HepG2 (cell line): ENCODE measurements around the gene KIRREL3.

Experiments used
- CC2D1A ChIP-seq: sonication (generic); formaldehyde crosslinking; IDR thresholded peaks from 2 replicates; pipeline ENCODE4 v1.8.1; 2023; ENCODE audit warnings: mild to moderate bottlenecking, missing genetic modification reagents
- DPF2 ChIP-seq: sonication (generic); formaldehyde crosslinking; IDR thresholded peaks from 2 replicates; pipeline ENCODE4 v1.4.0; 2020; ENCODE audit warnings: mild to moderate bottlenecking, low read depth, missing genetic modification reagents, borderline replicate concordance
- FOXM1 ChIP-seq: sonication (generic); formaldehyde crosslinking; IDR thresholded peaks from 2 replicates; pipeline ENCODE4 v1.5.0; 2020; ENCODE audit warnings: missing genetic modification reagents
- GLI4 ChIP-seq: sonication (generic); formaldehyde crosslinking; IDR thresholded peaks from 2 replicates; pipeline ENCODE4 v1.5.1; 2020; ENCODE audit warnings: missing genetic modification reagents, mild to moderate bottlenecking, moderate library complexity, borderline replicate concordance
- HOXA5 ChIP-seq: sonication (generic); formaldehyde crosslinking; IDR thresholded peaks from 2 replicates; pipeline ENCODE4 v1.4.0; 2020; ENCODE audit warnings: missing genetic modification reagents
- MAFG ChIP-seq: sonication (generic); formaldehyde crosslinking; IDR thresholded peaks from 2 replicates; pipeline ENCODE4 v1.5.1; 2020; ENCODE audit warnings: mild to moderate bottlenecking, missing genetic modification reagents
- NFATC3 ChIP-seq: sonication (generic); formaldehyde crosslinking; IDR thresholded peaks from 2 replicates; pipeline ENCODE4 v1.5.1; 2020; ENCODE audit warnings: mild to moderate bottlenecking, missing genetic modification reagents
- NR1H2 ChIP-seq: sonication (generic); formaldehyde crosslinking; IDR thresholded peaks from 2 replicates; pipeline ENCODE4 v1.8.1; 2022; ENCODE audit warnings: low read depth, missing genetic modification reagents, borderline replicate concordance
- ZNF572 ChIP-seq: sonication (generic); formaldehyde crosslinking; IDR thresholded peaks from 2 replicates; pipeline ENCODE4 v1.5.1; 2020; ENCODE audit warnings: mild to moderate bottlenecking, missing genetic modification reagents
- ZSCAN31 ChIP-seq: sonication (generic); formaldehyde crosslinking; IDR thresholded peaks from 2 replicates; pipeline ENCODE4 v1.5.0; 2020; ENCODE audit warnings: low read depth, mild to moderate bottlenecking, missing genetic modification reagents
- TF ChIP-seq, protein P1 (sequence below): sonication (generic); formaldehyde crosslinking; IDR thresholded peaks from 2 replicates; pipeline ENCODE4 v1.8.1; 2023; ENCODE audit warnings: mild to moderate bottlenecking, missing genetic modification reagents, borderline replicate concordance
- TF ChIP-seq, protein P2 (sequence below): sonication (generic); formaldehyde crosslinking; IDR thresholded peaks from 2 replicates; pipeline ENCODE4 v1.4.0; 2020; ENCODE audit warnings: mild to moderate bottlenecking, missing genetic modification reagents
- TF ChIP-seq, protein P3 (sequence below), 2 experiments: sonication (generic) in 1 of 2; formaldehyde crosslinking in 1 of 2; IDR thresholded peaks; 2 replicates each; pipeline versions ENCODE4 v1.6.1 to v1.9.0; 2014 to 2022; ENCODE audit warnings: antibody characterized with exemption in 1 of 2, borderline replicate concordance in 1 of 2, inconsistent platforms in 1 of 2, low read depth in 1 of 2, missing genetic modification reagents in 1 of 2

DNA sequence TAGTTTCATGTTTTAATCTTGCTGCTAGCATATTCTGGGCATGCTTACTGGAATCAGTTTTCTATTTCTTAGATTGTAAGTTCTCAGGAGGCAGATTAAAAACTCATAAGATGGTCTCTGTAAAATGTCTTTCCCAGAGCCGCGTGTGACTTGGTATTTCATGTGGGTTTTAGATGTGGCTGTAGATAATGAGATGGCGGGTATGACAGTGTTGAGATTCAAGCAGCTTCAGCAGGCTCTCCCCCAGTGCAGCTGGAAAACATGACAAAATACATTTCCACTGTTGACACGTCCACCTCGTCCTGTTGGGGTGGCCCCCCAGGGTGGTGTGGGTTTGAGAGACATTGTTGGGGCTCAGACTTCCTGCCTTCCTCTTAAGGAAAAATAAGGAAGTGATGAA lies 106.8 kb downstream of the KIRREL3 start:
- TF ChIP-seq CC2D1A (CRISPR knock-in tag), result no peak
- TF ChIP-seq MAFG, result no peak
- TF ChIP-seq NFATC3, result no peak
- no peak for TF ChIP-seq HOXA5 (CRISPR knock-in tag)
- TF ChIP-seq NR1H2 (CRISPR knock-in tag), result no peak
- no peak for TF ChIP-seq GLI4
- TF ChIP-seq, protein P1, sequence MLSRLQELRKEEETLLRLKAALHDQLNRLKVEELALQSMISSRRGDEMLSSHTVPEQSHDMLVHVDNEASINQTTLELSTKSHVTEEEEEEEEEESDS, result no peak
- TF ChIP-seq FOXM1 (CRISPR knock-in tag), result no peak
- TF ChIP-seq, protein P2, sequence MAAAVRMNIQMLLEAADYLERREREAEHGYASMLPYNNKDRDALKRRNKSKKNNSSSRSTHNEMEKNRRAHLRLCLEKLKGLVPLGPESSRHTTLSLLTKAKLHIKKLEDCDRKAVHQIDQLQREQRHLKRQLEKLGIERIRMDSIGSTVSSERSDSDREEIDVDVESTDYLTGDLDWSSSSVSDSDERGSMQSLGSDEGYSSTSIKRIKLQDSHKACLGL (CRISPR knock-in tag), result no peak
- TF ChIP-seq, protein P3, sequence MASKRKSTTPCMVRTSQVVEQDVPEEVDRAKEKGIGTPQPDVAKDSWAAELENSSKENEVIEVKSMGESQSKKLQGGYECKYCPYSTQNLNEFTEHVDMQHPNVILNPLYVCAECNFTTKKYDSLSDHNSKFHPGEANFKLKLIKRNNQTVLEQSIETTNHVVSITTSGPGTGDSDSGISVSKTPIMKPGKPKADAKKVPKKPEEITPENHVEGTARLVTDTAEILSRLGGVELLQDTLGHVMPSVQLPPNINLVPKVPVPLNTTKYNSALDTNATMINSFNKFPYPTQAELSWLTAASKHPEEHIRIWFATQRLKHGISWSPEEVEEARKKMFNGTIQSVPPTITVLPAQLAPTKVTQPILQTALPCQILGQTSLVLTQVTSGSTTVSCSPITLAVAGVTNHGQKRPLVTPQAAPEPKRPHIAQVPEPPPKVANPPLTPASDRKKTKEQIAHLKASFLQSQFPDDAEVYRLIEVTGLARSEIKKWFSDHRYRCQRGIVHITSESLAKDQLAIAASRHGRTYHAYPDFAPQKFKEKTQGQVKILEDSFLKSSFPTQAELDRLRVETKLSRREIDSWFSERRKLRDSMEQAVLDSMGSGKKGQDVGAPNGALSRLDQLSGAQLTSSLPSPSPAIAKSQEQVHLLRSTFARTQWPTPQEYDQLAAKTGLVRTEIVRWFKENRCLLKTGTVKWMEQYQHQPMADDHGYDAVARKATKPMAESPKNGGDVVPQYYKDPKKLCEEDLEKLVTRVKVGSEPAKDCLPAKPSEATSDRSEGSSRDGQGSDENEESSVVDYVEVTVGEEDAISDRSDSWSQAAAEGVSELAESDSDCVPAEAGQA (IDR thresholded peaks at IDR 0.05; ENCODE audit: low read depth), result no peak
- TF ChIP-seq, protein P3 (CRISPR knock-in tag; IDR thresholded peaks at IDR 0.05; ENCODE audit: borderline replicate concordance), result no peak
- TF ChIP-seq ZSCAN31, result no peak
- TF ChIP-seq DPF2 (CRISPR knock-in tag), result no peak
- TF ChIP-seq ZNF572 (CRISPR knock-in tag), result no peak
